Parathyroid adenoma (tissue), 2 donors: ENCODE results near the gene VOPP1.

ENCODE experiments used
- H2AFZ ChIP-seq: fragments of 300-600 bp; sonication (generic); one replicate; pipeline ENCODE4 v1.7.0; 2017; ENCODE audit warnings: antibody characterized with exemption, mild to moderate bottlenecking
- H3K27ac ChIP-seq: fragments of 300-600 bp; sonication (generic); one replicate; pipeline ENCODE4 v1.7.0; 2017
- H3K27me3 ChIP-seq: fragments of 300-600 bp; sonication (generic); one replicate; pipeline ENCODE4 v1.7.0; 2017; ENCODE audit warnings: low read length; ENCODE audit not compliant: control insufficient read depth, insufficient read depth
- H3K36me3 ChIP-seq: fragments of 300-600 bp; sonication (generic); one replicate; pipeline ENCODE4 v1.7.0; 2017; ENCODE audit warnings: low read length; ENCODE audit not compliant: control insufficient read depth, insufficient read depth
- H3K4me1 ChIP-seq: fragments of 300-600 bp; sonication (generic); one replicate; pipeline ENCODE4 v1.7.0; 2017; ENCODE audit warnings: control low read depth
- H3K4me2 ChIP-seq: fragments of 300-600 bp; sonication (generic); one replicate; pipeline ENCODE4 v1.7.0; 2017; ENCODE audit warnings: low read length
- H3K4me3 ChIP-seq: fragments of 300-600 bp; sonication (generic); one replicate; pipeline ENCODE4 v1.7.0; 2017; ENCODE audit warnings: low read depth, low read length
- H3K79me2 ChIP-seq: fragments of 300-600 bp; sonication (generic); one replicate; pipeline ENCODE4 v1.7.0; 2017; ENCODE audit warnings: control low read depth
- H3K9ac ChIP-seq: fragments of 300-600 bp; sonication (generic); one replicate; pipeline ENCODE4 v1.7.0; 2017; ENCODE audit warnings: mild to moderate bottlenecking
- H3K9me3 ChIP-seq: fragments of 300-600 bp; sonication (generic); one replicate; pipeline ENCODE4 v1.7.0; 2017; ENCODE audit warnings: low read length; ENCODE audit not compliant: control insufficient read depth
- CTCF ChIP-seq: fragments of 300-600 bp; sonication (generic); IDR thresholded peaks from one replicate; pipeline ENCODE4 v1.7.0; 2017; ENCODE audit warnings: antibody characterized with exemption, mild to moderate bottlenecking
- donor health status: primary hyperparathyroidism.

Gene VOPP1

GRCh38 chr7:55592492-55592891 lies 20.2 kb upstream of the VOPP1 start:
- no peak for TF ChIP-seq CTCF
- no peak overlapping the region for H2AFZ ChIP-seq
- H3K79me2 ChIP-seq = no peaks in the 10 kb centered on the region
- no peak overlapping the region for H3K4me3 ChIP-seq
- H3K36me3 ChIP-seq = no peaks in the 10 kb centered on the region
- no peaks in the 10 kb centered on the region for H3K27me3 ChIP-seq
- H3K9me3 ChIP-seq = no peaks in the 10 kb centered on the region
- no peak overlapping the region for H3K9ac ChIP-seq
- no peak overlapping the region for H3K4me2 ChIP-seq
- no peaks in the 10 kb centered on the region for H3K4me1 ChIP-seq
- H3K27ac ChIP-seq = no peak overlapping the region

DNA sequence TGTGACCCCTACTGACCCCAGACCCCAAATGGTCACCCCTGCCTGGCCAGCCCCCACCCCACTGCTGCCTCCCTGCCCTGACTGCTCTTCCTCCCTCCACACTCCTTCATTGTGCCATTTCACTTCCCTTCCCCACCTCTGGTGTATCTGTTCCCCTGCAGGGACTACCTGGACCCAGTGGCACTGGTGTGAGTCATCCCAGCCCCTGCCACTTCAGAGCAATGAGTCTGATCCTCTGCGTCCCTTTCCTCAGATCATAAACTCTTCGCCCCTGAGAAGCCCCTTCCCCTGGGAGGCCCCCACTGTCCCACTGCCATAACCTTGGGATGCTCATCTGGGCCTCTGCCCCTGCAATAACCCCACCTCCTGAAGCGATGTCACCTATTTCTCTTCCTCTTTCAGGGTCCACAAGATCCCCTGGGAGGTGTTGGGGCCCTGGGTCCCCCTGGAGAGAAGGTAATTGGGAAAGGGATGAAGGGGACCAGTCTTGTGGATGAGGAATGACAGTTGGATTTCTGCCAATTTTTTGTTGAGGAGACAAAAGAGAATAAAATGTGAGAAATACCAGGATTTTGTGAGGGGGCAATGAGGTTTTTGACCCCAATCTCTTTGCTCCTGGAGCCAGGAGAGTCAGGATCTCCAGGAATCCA lies 19.1 kb upstream of the VOPP1 start:
- Histone ChIP-seq H3K36me3 (no peaks in the 10 kb centered on the region), H2AFZ (no peak overlapping the region), H3K27me3 (no peaks in the 10 kb centered on the region), H3K4me3 (no peak overlapping the region), H3K9me3 (no peaks in the 10 kb centered on the region), H3K4me2 (no peak overlapping the region), H3K4me1 (no peaks in the 10 kb centered on the region), H3K27ac (no peak overlapping the region), H3K79me2 (no peaks in the 10 kb centered on the region), H3K9ac (no peak overlapping the region)
- TF ChIP-seq CTCF = no peak

- Histone ChIP-seq H3K4me2 (no peak overlapping the region), H3K27me3 (no peaks in the 10 kb centered on the region), H3K9me3 (no peaks in the 10 kb centered on the region), H3K4me3 (no peak overlapping the region), H3K36me3 (no peaks in the 10 kb centered on the region), H3K9ac (no peak overlapping the region), H2AFZ (no peak overlapping the region), H3K79me2 (no peaks in the 10 kb centered on the region), H3K4me1 (no peaks in the 10 kb centered on the region), H3K27ac (no peak overlapping the region)
- TF ChIP-seq CTCF = no peak
Observed at GRCh38 chr7:55590517-55591281, 18.4 kb upstream of the VOPP1 start.

GRCh38 chr7:55589905-55590304 lies 17.6 kb upstream of the VOPP1 start:
- H3K9me3 ChIP-seq = no peaks in the 10 kb centered on the region
- no peak overlapping the region for H3K4me3 ChIP-seq
- no peak for TF ChIP-seq CTCF

More at GRCh38 chr7:55589905-55590304, 17.6 kb upstream of the VOPP1 start:
- H3K27ac ChIP-seq = no peak overlapping the region
- H3K79me2 ChIP-seq = no peaks in the 10 kb centered on the region
- H3K36me3 ChIP-seq = no peaks in the 10 kb centered on the region
- H3K9ac ChIP-seq = no peak overlapping the region
- H3K4me1 ChIP-seq = peaks cover 4% of the 10 kb centered on the region
- no peak overlapping the region for H3K4me2 ChIP-seq
- no peak overlapping the region for H2AFZ ChIP-seq
- H3K27me3 ChIP-seq = no peaks in the 10 kb centered on the region
